Muscle layer of colon (tissue), 2 donors: Measurements from ENCODE around the gene TRIAP1.

Experiments used
- H3K27ac ChIP-seq: one replicate; pipeline ENCODE4 v1.7.0; 2013; ENCODE audit warnings: low read depth, mild to moderate bottlenecking, low read length, moderate library complexity
- H3K27me3 ChIP-seq, 2 donors: one replicate each; pipeline ENCODE4 v1.7.0; 2013; ENCODE audit warnings: low read length in 2 of 2, mild to moderate bottlenecking in 2 of 2; ENCODE audit not compliant: insufficient read depth in 2 of 2, control insufficient read depth in 1 of 2
- H3K36me3 ChIP-seq: one replicate; pipeline ENCODE4 v1.7.0; 2013; ENCODE audit warnings: mild to moderate bottlenecking, low read length; ENCODE audit not compliant: insufficient read depth
- H3K4me1 ChIP-seq: one replicate; pipeline ENCODE4 v1.7.0; 2013; ENCODE audit warnings: mild to moderate bottlenecking, low read length; ENCODE audit not compliant: insufficient read depth
- H3K4me3 ChIP-seq, 2 donors: one replicate each; pipeline ENCODE4 v1.7.0; 2013; ENCODE audit warnings: low read length in 2 of 2, low read depth in 1 of 2, mild to moderate bottlenecking in 1 of 2, moderate library complexity in 1 of 2
- H3K9ac ChIP-seq: one replicate; pipeline ENCODE4 v1.7.0; 2013; ENCODE audit warnings: low read length
- H3K9me3 ChIP-seq: one replicate; pipeline ENCODE4 v1.7.0; 2013; ENCODE audit warnings: mild to moderate bottlenecking, low read length
- donor health status: abdominal sarcoma.
- donor health status: Adenocarcinoma of cecum.

The TRIAP1 gene

GRCh38 chr12:120399531-120399930 lies 46.7 kb downstream of the TRIAP1 start:
- Histone ChIP-seq H3K27me3 (no peaks in the 10 kb centered on the region), H3K9ac (no peak overlapping the region), H3K36me3 (no peaks in the 10 kb centered on the region), H3K27ac (no peak overlapping the region), H3K4me1 (no peaks in the 10 kb centered on the region), H3K4me3 (no peak overlapping the region), H3K9me3 (no peaks in the 10 kb centered on the region)

- Histone ChIP-seq H3K4me1 (no peaks in the 10 kb centered on the region), H3K4me3 (no peak overlapping the region), H3K9me3 (no peaks in the 10 kb centered on the region), H3K27me3 (no peaks in the 10 kb centered on the region), H3K36me3 (no peaks in the 10 kb centered on the region), H3K27ac (no peak overlapping the region), H3K9ac (no peak overlapping the region)
Observed at GRCh38 chr12:120397824-120398540, 48.2 kb downstream of the TRIAP1 start.

DNA sequence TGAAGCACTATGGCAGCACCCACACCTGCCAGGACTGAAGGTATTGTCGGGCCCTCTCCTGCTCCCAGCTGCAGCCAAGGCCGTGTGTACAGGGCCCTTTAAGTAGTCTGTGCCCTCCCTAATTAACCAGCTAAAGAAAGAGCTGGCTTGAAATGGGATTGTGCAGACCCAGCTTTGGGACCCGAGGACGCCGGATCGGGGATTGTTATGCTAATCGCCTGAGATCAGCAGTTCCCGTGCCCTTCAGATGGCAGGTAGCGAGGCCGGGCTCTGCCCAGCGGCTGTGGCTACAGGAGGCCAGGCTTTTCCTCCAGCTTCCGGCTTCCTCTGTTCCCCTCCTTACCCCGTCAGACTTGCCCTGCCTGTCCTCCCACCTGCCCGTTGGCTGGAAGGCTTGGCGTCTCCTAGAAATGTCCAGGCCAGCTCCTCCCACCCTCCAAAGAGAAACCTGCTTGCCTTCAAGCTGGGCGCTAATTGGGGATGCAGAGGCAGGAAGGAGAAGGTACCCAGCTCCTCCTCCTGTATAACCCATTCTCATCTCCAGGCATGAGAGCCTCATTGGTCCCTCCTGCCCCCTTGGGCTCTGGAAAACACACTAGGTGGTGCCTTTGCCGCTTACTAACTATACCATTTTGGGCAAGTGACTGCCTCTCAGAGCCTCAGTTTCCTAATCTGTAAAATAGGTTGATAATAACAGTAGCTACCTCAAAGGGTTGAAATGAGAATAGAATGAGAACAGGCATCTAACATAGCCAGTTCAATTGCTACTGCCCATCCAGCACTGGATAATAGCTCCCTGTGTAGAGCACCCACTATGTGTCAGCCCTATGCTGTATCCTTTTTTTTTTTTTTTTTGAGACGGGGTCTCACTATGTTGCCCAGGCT lies 51.5 kb downstream of the TRIAP1 start:
- no peak overlapping the region for H3K4me3 ChIP-seq
- no peaks in the 10 kb centered on the region for H3K27me3 ChIP-seq
- no peaks in the 10 kb centered on the region for H3K4me1 ChIP-seq
- no peak overlapping the region for H3K9ac ChIP-seq
- no peaks in the 10 kb centered on the region for H3K36me3 ChIP-seq
- no peak overlapping the region for H3K27ac ChIP-seq
- no peaks in the 10 kb centered on the region for H3K9me3 ChIP-seq
